Measurements from ENCODE around the gene PPFIBP2. TPM values are rescaled to one million over a fixed set of nuclear protein-coding genes. Genes with fewer than 3 reads are reported as not detected.

Gene PPFIBP2
- polyA plus RNA-seq, 2 donors = 27.4 to 32.1 TPM

DNA sequence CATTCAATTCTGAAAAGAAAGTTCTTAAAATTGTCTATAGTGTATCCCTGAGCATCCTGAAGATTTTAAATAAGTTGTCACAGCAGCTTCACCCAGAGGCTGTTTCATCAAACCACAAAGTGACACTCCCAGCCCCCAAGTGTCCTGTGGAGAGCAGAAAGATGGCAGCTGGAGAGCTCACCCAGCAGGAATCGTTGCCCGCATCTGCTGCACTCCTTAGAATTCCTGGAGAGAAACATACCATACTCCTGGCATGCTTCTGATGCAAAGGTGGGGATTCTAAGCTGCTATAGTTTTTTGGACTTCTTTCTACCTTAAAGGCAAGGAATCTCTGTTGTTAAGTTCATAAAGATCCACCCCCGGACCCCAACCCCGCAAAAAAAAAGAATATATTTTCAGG is 173.0 kb downstream of the PPFIBP2 start:
- H3K27ac ChIP-seq (ENCODE audit: low read depth in 2 of 2, low read length in 1 of 2) = no peak overlapping the region
- H3K4me1 ChIP-seq (ENCODE audit: control insufficient read depth in 2 of 2, insufficient read depth in 2 of 2, low read length in 1 of 2) = no peaks in the 10 kb centered on the region
- no peaks in the 10 kb centered on the region for H3K27me3 ChIP-seq (ENCODE audit: control insufficient read depth in 1 of 2, insufficient read depth in 2 of 2, low read length in 2 of 2)
- H3K36me3 ChIP-seq (ENCODE audit: control insufficient read depth in 2 of 2, insufficient read depth in 2 of 2, low read length in 1 of 2) = no peaks in the 10 kb centered on the region
- no peaks in the 10 kb centered on the region for H3K9me3 ChIP-seq (ENCODE audit: control insufficient read depth in 2 of 2, insufficient read depth in 1 of 2, low read depth in 1 of 2, low read length in 1 of 2)
- no peak overlapping the region for H3K4me3 ChIP-seq (ENCODE audit: low read depth in 1 of 2, low read length in 2 of 2)
- 85 to 91% methylated on average over 4 of the region's 4 CpGs for WGBS, 2 donors

DNA sequence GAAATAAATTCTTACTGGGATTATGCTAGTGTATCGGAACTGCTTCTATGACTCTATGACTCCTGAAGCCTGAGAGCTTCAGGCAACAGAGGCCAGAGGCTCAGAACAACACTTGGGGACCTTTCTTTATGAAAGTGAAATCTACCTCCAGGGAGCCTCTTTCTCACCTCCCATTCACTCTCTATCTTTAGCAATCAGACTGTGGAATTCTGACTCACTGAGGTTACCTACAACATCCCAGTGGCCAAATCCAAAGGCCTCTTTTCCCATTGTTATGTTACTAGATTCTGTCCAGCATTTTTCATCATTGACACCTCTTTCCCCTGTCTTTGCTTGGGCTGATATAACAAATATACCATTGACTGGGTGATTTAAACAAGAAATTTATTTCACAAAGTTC is 173.6 kb downstream of the PPFIBP2 start:
- Histone ChIP-seq H3K27me3 (ENCODE audit: control insufficient read depth in 1 of 2, insufficient read depth in 2 of 2, low read length in 2 of 2) (no peaks in the 10 kb centered on the region), H3K36me3 (ENCODE audit: control insufficient read depth in 2 of 2, insufficient read depth in 2 of 2, low read length in 1 of 2) (no peaks in the 10 kb centered on the region), H3K9me3 (ENCODE audit: control insufficient read depth in 2 of 2, insufficient read depth in 1 of 2, low read depth in 1 of 2, low read length in 1 of 2) (no peaks in the 10 kb centered on the region), H3K4me3 (ENCODE audit: low read depth in 1 of 2, low read length in 2 of 2) (no peak overlapping the region), H3K27ac (ENCODE audit: low read depth in 2 of 2, low read length in 1 of 2) (no peak overlapping the region), H3K4me1 (ENCODE audit: control insufficient read depth in 2 of 2, insufficient read depth in 2 of 2, low read length in 1 of 2) (no peaks in the 10 kb centered on the region)
- WGBS, 2 donors = 98 to 100% methylated on average over 1 of the region's 1 CpG

DNA sequence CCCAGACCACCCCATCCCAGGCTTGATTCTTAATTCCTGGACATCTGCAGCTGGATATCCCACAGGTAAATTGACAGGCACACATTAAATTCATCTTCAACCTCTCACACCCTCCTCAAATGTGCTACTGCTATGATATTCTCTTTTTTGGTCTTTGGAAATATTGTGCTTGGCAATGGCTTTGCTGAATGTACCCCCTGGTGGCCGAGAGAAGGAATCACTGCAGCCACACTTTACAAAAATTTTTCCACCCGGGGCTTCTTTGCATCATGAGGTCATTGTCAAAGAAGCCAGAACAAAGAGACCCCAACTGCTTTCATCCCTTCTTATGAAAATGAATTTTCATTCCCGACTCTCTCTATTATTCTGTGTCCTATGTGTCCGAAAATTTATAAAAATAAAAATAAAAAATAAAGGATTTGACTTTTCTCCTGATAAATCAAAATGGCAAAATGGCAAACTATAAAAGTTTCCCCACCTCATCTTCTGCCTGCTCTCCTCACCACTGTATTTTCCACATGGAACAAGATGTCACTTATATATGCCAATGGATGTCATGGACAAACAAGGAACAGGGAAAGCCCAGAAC is 174.5 kb downstream of the PPFIBP2 start:
- WGBS, 2 donors = 13 to 14% methylated on average over 4 of the region's 4 CpGs
- H3K4me3 ChIP-seq (ENCODE audit: low read depth in 1 of 2, low read length in 2 of 2) = no peak overlapping the region
- no peak overlapping the region for H3K27ac ChIP-seq (ENCODE audit: low read depth in 2 of 2, low read length in 1 of 2)
- no peaks in the 10 kb centered on the region for H3K36me3 ChIP-seq (ENCODE audit: control insufficient read depth in 2 of 2, insufficient read depth in 2 of 2, low read length in 1 of 2)
- H3K4me1 ChIP-seq (ENCODE audit: control insufficient read depth in 2 of 2, insufficient read depth in 2 of 2, low read length in 1 of 2) = no peaks in the 10 kb centered on the region
- H3K27me3 ChIP-seq (ENCODE audit: control insufficient read depth in 1 of 2, insufficient read depth in 2 of 2, low read length in 2 of 2) = no peaks in the 10 kb centered on the region
- no peaks in the 10 kb centered on the region for H3K9me3 ChIP-seq (ENCODE audit: control insufficient read depth in 2 of 2, insufficient read depth in 1 of 2, low read depth in 1 of 2, low read length in 1 of 2)

- Histone ChIP-seq H3K4me3 (ENCODE audit: low read depth in 1 of 2, low read length in 2 of 2) (no peak overlapping the region), H3K9me3 (ENCODE audit: control insufficient read depth in 2 of 2, insufficient read depth in 1 of 2, low read depth in 1 of 2, low read length in 1 of 2) (no peaks in the 10 kb centered on the region), H3K27me3 (ENCODE audit: control insufficient read depth in 1 of 2, insufficient read depth in 2 of 2, low read length in 2 of 2) (peaks cover 0 to 3% of the 10 kb centered on the region in 2 donors), H3K27ac (ENCODE audit: low read depth in 2 of 2, low read length in 1 of 2) (no peak overlapping the region), H3K36me3 (ENCODE audit: control insufficient read depth in 2 of 2, insufficient read depth in 2 of 2, low read length in 1 of 2) (no peaks in the 10 kb centered on the region), H3K4me1 (ENCODE audit: control insufficient read depth in 2 of 2, insufficient read depth in 2 of 2, low read length in 1 of 2) (no peaks in the 10 kb centered on the region)
- 54 to 68% methylated on average over 4 of the region's 4 CpGs for WGBS, 2 donors
Measured at GRCh38 chr11:7689239-7689638, 175.4 kb downstream of the PPFIBP2 start.

DNA sequence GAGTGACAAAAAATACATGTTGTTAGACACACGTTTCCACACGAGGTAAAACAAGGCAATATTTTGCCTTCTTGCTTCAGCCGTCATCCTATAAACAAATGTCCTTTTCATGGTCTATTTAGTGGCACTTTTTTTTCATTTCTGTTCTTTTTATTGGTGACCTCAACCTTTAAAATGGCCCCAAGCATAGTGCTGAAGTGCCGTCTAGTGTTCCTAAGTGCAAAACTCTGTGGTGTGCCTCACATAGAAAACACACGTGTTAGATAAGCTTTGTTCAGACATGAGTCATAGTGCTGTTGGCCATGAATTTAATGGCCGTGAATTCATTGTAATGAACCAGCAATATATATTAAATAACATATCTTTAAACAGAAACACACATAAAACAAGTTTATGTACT is 176.8 kb downstream of the PPFIBP2 start:
- Histone ChIP-seq H3K4me1 (ENCODE audit: control insufficient read depth in 2 of 2, insufficient read depth in 2 of 2, low read length in 1 of 2) (no peaks in the 10 kb centered on the region), H3K27me3 (ENCODE audit: control insufficient read depth in 1 of 2, insufficient read depth in 2 of 2, low read length in 2 of 2) (peaks cover 0 to 3% of the 10 kb centered on the region in 2 donors), H3K27ac (ENCODE audit: low read depth in 2 of 2, low read length in 1 of 2) (no peak overlapping the region), H3K4me3 (ENCODE audit: low read depth in 1 of 2, low read length in 2 of 2) (no peak overlapping the region), H3K9me3 (ENCODE audit: control insufficient read depth in 2 of 2, insufficient read depth in 1 of 2, low read depth in 1 of 2, low read length in 1 of 2) (no peaks in the 10 kb centered on the region), H3K36me3 (ENCODE audit: control insufficient read depth in 2 of 2, insufficient read depth in 2 of 2, low read length in 1 of 2) (no peaks in the 10 kb centered on the region)
- 42 to 57% methylated on average over 6 of the region's 6 CpGs for WGBS, 2 donors

GRCh38 chr11:7691759-7692350 is 178.1 kb downstream of the PPFIBP2 start:
- Histone ChIP-seq H3K4me3 (ENCODE audit: low read depth in 1 of 2, low read length in 2 of 2) (no peak overlapping the region), H3K4me1 (ENCODE audit: control insufficient read depth in 2 of 2, insufficient read depth in 2 of 2, low read length in 1 of 2) (no peaks in the 10 kb centered on the region), H3K9me3 (ENCODE audit: control insufficient read depth in 2 of 2, insufficient read depth in 1 of 2, low read depth in 1 of 2, low read length in 1 of 2) (no peaks in the 10 kb centered on the region), H3K27me3 (ENCODE audit: control insufficient read depth in 1 of 2, insufficient read depth in 2 of 2, low read length in 2 of 2) (peaks cover 0 to 3% of the 10 kb centered on the region in 2 donors), H3K27ac (ENCODE audit: low read depth in 2 of 2, low read length in 1 of 2) (no peak overlapping the region), H3K36me3 (ENCODE audit: control insufficient read depth in 2 of 2, insufficient read depth in 2 of 2, low read length in 1 of 2) (no peaks in the 10 kb centered on the region)
- 65 to 70% methylated on average over 6 of the region's 6 CpGs for WGBS, 2 donors

- 77 to 85% methylated on average over 3 of the region's 3 CpGs for WGBS, 2 donors
- H3K27ac ChIP-seq (ENCODE audit: low read depth in 2 of 2, low read length in 1 of 2) = no peak overlapping the region
- H3K9me3 ChIP-seq (ENCODE audit: control insufficient read depth in 2 of 2, insufficient read depth in 1 of 2, low read depth in 1 of 2, low read length in 1 of 2) = no peaks in the 10 kb centered on the region
- H3K36me3 ChIP-seq (ENCODE audit: control insufficient read depth in 2 of 2, insufficient read depth in 2 of 2, low read length in 1 of 2) = no peaks in the 10 kb centered on the region
- H3K4me1 ChIP-seq (ENCODE audit: control insufficient read depth in 2 of 2, insufficient read depth in 2 of 2, low read length in 1 of 2) = no peaks in the 10 kb centered on the region
- peaks cover 0 to 3% of the 10 kb centered on the region in 2 donors for H3K27me3 ChIP-seq (ENCODE audit: control insufficient read depth in 1 of 2, insufficient read depth in 2 of 2, low read length in 2 of 2)
- no peak overlapping the region for H3K4me3 ChIP-seq (ENCODE audit: low read depth in 1 of 2, low read length in 2 of 2)
Measured at GRCh38 chr11:7692426-7692825, 178.6 kb downstream of the PPFIBP2 start.

- Histone ChIP-seq H3K27ac (ENCODE audit: low read depth in 2 of 2, low read length in 1 of 2) (no peak overlapping the region), H3K9me3 (ENCODE audit: control insufficient read depth in 2 of 2, insufficient read depth in 1 of 2, low read depth in 1 of 2, low read length in 1 of 2) (no peaks in the 10 kb centered on the region), H3K4me3 (ENCODE audit: low read depth in 1 of 2, low read length in 2 of 2) (no peak overlapping the region), H3K4me1 (ENCODE audit: control insufficient read depth in 2 of 2, insufficient read depth in 2 of 2, low read length in 1 of 2) (no peaks in the 10 kb centered on the region), H3K27me3 (ENCODE audit: control insufficient read depth in 1 of 2, insufficient read depth in 2 of 2, low read length in 2 of 2) (peaks cover 0 to 3% of the 10 kb centered on the region in 2 donors), H3K36me3 (ENCODE audit: control insufficient read depth in 2 of 2, insufficient read depth in 2 of 2, low read length in 1 of 2) (no peaks in the 10 kb centered on the region)
- 70 to 81% methylated on average over 3 of the region's 3 CpGs for WGBS, 2 donors
Measured at GRCh38 chr11:7694235-7694634, 180.4 kb downstream of the PPFIBP2 start.

DNA sequence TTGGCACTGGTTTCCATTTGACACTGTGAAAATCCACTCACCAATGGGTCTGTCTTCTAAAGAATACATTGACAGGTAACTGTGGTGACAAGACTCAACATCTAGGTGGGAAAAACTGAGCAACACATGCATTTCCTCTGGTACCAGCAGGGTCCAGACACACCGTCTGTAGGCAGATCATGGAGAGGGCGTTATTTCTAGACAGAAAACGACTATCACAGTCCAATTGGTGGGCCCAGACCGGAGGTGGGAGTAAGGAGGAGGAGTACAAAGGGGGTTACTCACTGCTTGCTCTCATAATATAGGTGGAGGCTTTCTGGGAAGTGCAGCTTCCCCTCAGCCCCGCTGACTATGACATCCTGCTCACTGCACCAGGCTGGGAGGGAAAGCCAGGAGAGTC is 182.6 kb downstream of the PPFIBP2 start:
- H3K36me3 ChIP-seq (ENCODE audit: control insufficient read depth in 2 of 2, insufficient read depth in 2 of 2, low read length in 1 of 2) = no peaks in the 10 kb centered on the region

More for the DNA sequence above, 182.6 kb downstream of the PPFIBP2 start:
- Histone ChIP-seq H3K4me3 (ENCODE audit: low read depth in 1 of 2, low read length in 2 of 2) (no peak overlapping the region), H3K27ac (ENCODE audit: low read depth in 2 of 2, low read length in 1 of 2) (no peak overlapping the region), H3K27me3 (ENCODE audit: control insufficient read depth in 1 of 2, insufficient read depth in 2 of 2, low read length in 2 of 2) (peaks cover 0 to 3% of the 10 kb centered on the region in 2 donors), H3K9me3 (ENCODE audit: control insufficient read depth in 2 of 2, insufficient read depth in 1 of 2, low read depth in 1 of 2, low read length in 1 of 2) (no peaks in the 10 kb centered on the region), H3K4me1 (ENCODE audit: control insufficient read depth in 2 of 2, insufficient read depth in 2 of 2, low read length in 1 of 2) (no peaks in the 10 kb centered on the region)
- 68 to 77% methylated on average over 5 of the region's 5 CpGs for WGBS, 2 donors
